GM13976 (cell line): ENCODE measurements around the gene LCE1E.

Experiments used
- DNase-seq: peaks from one replicate; pipeline ENCODE4 v3.0.0; 2012; ENCODE audit warnings: low spot score
- in situ Hi-C: fragments of 300-500 bp; cut with MboI; formaldehyde crosslinking; loops from one replicate; pipeline ENCODE4 v1.12.0; 2022; ENCODE audit warnings: low sequenced_read_pairs, mixed read lengths, inconsistent platforms; ENCODE audit not compliant: unreplicated experiment
- TF ChIP-seq, protein P1 (sequence below): IDR thresholded peaks from 2 replicates; pipeline ENCODE4 v1.5.1; 2012; ENCODE audit warnings: borderline replicate concordance, mild to moderate bottlenecking; ENCODE audit not compliant: insufficient read depth; ENCODE audit errors: extremely low read depth, missing control alignments, control extremely low read depth

LCE1E gene

DNA sequence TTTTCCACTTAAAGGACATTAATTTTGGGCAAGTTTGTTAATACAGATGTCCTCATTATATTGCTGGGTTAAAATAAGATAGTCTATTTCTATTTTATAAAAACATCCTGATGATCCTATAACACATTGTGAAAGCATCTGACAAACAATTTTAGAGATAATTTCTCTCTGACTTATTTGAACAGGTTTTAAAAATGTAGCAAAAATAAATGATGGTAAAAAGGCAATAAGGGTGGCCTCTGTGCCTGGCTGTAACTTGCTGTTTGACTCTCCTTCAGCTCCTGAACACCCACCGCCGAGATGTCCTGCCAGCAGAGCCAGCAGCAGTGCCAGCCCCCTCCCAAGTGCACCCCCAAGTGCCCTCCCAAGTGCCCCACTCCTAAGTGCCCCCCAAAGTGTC, 41.1 kb downstream of the LCE1E start, which contains the start of gene LCE1A:
Gene LCE1A (plus strand): TSS at position 301 of the 400 bp plus-strand sequence. CDS start 0 bp downstream, at position 301.
- TF ChIP-seq, protein P1, sequence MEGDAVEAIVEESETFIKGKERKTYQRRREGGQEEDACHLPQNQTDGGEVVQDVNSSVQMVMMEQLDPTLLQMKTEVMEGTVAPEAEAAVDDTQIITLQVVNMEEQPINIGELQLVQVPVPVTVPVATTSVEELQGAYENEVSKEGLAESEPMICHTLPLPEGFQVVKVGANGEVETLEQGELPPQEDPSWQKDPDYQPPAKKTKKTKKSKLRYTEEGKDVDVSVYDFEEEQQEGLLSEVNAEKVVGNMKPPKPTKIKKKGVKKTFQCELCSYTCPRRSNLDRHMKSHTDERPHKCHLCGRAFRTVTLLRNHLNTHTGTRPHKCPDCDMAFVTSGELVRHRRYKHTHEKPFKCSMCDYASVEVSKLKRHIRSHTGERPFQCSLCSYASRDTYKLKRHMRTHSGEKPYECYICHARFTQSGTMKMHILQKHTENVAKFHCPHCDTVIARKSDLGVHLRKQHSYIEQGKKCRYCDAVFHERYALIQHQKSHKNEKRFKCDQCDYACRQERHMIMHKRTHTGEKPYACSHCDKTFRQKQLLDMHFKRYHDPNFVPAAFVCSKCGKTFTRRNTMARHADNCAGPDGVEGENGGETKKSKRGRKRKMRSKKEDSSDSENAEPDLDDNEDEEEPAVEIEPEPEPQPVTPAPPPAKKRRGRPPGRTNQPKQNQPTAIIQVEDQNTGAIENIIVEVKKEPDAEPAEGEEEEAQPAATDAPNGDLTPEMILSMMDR = no peak
- in situ Hi-C loops = no loop called here
- no peak for DNase-seq

DNA sequence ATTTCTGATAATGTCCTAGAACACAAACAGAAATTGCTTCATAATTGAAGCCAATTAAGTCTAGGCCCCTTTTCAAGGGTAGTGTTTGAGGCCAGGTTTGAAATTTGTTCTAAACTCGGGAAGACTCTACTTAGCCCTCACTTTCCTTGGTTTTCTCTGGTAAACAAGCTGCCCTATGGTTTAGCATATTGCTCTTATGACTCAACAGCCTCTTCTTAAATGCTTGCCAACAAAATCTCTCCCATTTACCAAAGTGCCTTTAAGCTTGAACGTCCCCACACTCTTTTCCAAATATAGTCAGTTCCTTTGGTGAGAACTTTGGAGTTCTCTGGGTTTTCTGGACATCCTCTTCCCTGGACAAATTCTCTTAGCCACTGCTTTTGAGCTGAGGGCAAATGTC, 50.8 kb downstream of the LCE1E start:
- in situ Hi-C loops = no loop called here
- DNase-seq = no peak
- TF ChIP-seq, protein P1 = no peak
